NCI-H1417 treated with DMSO at 0.1 percent for 48 hours (cell line): ENCODE data around the gene ASB14.

Experiments used
- DNase-seq: peaks from one replicate; lab custom pipeline; 2025; lab: John Stamatoyannopoulos, UW

The ASB14 gene

DNA sequence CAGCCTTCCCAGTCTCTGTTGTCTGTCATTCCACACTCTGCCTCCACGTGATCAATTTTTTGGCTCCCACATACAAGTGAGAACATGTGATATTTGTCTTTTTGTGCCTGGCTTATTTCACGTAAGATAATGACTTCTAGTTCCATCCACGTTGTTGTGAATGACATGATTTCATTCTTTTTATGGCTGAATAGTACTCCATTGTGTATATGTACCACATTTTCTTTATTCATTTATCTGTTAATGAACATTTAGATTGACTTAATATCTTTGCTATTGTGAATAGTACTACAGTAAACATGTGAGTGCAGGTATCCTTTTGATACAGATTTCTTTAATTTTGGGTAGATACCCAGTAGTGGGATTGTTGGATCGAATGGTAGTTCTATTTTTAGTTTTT, 31.4 kb downstream of the ASB14 start:
- DNase-seq, result no peak

DNA sequence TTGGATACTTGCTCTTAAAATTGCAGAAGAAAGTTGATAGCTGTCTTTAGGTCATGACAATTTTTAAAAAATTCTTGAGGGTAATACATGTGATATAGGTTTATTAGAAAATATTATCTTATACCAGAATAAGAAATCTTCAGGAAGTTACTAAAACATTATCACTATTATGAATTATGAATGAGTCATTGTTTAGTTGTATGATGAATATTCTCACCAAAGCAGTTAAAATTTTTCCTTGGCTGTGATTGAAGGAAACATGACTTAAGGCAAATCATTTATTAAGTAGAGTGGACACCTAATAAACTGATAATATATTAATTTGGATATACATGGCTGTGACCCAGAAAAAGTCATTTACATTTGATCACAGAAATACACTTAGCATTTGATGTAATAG, 34.8 kb downstream of the ASB14 start:
- no peak for DNase-seq

DNA sequence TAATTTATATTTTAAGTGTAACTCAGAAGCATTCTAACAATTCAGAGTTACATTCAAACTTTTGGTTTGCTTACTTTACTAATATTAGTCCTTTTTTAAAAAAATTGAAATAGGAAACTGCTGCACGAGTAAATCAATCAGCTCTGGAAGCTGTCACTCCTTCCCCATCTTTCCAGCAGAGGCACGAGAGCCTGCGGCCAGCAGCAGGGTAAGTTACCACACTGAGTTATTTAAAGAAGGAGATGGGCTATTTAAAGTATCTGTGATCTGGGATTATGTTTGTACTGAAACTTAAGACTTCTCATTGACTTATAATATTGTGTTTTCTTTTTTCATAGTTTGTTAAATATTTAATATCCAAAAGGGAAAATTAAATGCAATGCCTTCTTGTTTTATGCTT, 35.6 kb downstream of the ASB14 start:
- DNase-seq, result no peak

DNA sequence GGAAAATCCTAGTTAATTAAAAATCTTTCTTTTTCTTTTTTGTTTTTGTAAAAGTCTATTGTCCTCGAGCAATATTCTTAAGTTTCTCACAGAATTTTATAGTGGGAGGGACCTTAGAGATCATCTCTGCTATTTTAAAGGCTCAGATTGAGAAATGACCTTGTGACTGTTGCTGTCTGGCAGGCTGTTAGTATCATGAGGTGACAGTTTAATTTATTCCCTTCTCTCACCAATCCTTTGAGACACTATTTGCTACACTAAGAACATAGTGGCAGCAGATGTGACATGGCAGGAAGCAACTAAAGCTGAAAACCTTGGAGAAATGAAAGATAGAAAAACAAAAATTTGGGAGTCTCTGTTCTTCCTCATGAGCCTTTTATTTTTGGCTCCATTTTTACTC, 40.1 kb downstream of the ASB14 start:
- no peak for DNase-seq

DNA sequence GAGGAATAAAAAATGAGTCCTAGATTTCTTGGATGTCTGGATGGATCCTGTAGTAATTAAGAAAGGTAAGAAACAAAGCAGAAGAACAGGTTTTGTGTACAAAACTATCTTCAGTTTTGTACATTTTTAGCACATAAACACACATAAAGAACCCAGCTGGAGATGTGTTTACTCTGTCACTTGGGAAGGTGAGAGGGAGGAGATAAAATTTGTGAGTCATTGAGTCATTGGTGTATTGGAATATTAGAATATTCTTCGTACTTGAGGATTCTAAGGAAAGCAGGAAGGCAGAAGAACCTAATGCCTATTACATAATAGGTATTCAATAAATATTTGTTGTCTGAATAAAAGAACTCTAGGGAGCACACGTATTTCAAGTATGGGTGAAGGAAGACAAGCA, 47.5 kb downstream of the ASB14 start:
- no peak for DNase-seq

DNA sequence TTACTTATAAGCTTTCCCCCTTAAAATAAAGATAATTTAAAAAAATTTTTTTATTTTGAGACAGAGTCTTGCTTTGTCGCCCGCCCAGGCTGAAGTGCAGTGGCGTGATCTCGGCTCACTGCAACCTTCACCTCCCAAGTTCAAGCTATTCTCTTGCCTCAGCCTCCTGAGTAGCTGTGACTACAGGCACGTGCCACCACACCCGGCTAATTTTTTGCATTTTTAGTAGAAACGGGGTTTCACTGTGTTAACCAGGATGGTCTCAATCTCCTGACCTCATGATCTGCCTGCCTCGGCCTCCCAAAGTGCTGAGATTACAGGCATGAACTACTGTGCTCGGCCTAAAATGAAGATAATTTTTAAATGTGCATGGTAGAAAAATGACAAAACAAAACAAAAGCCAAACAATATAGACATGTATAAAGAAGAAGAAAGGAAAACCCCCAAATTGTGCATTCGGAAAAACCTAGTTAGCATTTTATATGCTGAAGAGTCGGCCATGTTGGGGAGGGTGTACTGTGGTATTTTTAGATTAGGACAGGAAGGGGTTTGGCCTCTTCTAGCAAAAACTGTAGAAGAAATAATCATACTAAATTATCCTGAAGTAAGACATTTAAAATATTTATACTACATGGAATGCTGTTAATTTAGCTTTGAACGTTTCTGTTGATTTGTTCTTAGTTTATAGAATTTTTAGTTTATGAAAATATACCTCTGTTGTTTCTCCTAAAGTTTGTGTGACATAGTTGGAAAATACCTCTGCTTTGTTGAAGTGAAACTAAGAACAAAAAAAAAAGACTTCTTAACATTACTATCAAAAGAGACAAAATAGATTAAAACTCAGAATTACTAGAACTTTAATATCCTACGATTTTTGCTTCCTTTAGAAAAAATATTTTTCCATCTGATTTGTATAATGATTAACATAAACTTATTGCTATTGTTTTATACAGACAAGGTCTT, 57.6 kb downstream of the ASB14 start:
- no peak for DNase-seq

DNA sequence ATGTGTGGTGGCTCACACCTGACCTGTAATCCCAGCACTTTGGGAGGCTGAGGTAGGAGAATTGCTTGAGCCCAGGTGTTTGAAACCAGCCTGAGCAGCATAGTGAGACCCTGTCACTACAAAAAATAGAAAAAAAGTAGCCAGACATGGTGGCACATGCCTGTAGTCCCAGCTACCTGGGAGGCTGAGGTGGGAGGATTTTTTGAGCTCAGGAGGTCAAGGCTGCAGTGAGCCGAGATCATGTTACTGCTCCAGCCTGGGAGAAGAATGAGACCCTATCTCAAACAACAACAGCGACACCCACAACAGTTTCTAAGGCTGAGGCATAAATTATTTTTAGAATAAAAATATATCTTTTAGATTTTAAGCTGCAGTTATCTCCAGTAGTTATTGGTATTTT, 58.7 kb downstream of the ASB14 start:
- DNase-seq, result no peak

DNA sequence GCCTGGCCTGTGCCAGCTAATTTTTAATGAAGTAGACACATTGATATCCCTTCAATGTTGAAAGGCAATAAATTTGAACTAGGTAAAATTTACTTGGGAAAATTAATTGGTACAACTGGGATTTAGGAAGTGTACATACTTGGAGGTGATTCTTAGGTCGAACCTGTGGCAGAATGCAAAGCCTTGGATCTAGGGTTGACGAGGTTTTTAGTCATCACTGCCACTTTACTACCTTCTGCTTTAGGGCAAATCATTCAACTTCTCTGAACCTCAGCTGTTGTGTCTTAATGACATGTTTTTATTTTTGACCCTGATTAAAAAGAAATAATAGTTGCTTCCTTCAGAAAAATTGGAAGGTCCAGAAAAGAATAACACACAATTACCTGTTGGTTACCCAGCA, 62.5 kb downstream of the ASB14 start:
- DNase-seq, result no peak

DNA sequence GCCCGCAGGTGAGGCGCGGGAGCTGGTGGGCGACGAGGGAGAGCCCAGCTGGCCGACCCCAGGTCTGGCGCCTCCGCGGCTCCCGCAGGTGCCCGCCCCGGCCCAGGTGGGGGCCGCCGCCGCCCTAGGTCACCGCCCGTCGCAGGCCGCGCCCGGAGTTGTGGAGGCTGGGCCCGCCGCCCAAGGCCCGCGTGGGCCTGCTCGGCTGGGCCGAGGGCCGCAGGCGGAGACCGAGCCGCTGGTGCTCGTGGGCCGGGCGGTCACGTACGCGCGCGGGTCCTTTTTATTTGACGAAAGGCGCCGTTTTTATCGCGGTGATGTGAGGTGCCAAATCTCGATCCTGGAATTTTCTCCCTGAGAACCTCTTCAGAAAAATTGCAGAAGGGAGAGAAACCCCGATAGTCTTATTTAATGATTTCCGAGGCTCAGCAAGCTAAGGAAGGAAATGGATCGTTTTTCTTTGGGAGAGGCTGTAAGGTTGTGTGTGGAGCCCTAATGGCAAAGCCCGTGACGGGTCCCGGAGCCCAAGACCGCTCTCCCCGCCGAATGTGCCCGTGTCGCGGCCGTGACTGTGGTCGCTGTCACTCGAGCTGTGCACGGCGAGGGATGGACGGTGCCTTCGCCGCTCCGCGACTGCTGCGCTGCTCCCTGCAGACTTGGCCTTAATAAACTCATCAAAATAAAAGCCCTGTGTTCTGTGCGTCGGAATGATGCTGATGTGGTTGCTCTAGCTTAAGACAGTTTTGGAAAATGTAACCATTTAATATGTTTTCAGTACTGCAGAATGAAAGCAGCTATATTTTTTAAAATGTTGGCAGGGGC, 64.3 kb downstream of the ASB14 start:
- DNase-seq, result no peak

DNA sequence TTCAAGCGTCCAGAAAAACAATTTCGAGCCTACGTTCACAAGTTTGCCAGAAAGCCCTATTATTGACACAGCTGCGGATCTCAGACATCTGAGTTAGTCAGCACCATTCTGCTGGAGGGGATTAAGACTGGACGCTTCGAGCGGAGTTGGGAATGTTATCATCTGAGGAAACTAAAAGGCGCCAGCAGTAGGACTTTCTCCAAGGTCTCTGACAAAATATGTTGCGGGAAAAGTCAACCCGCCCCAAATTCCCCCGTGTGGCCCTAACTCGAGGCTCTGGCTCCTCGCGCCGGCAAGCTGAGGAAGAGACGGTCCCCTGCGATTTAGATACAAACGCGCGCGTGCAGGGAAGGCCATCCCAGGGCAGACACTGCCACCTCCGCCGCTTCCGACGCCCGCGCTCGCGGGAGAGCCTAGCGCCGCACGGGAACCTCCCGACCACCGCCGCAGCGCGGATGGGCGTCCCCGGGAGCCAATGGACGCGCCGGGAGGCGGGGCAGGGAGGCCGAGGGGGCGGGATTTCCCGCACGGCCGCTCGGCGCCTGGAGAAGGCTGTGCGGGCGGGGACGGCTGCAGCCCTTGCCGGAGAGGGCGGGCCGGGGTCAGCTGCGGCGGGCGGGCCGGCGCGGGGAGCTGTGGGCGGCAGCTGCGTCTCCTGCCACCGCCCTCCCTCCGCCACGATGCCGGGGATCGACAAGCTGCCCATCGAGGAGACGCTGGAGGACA, 65.1 kb downstream of the ASB14 start, which contains the start of gene APPL1:
TSS of gene APPL1 (plus strand) at position 526 of the 726 bp plus-strand sequence. CDS start at position 681, 155 bp downstream.
- DNase-seq, result no peak

DNA sequence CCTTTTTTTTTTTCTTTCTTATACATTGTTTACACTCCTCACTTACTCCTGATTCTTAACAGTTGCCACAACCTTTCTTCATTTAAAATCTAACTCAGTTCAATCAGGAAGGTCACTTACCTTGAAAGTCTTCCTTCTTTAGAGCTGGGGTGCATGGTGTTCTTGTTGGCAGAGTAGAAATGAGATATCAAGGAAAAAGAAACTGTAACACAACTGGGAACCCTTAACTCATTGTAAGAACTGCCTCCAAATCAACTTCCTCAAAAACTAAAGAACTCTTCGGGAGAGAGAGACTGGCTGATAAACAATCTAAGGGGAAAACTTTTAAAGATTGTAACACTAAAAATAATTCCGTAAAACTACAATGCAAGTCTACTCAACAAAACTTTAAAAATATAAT, 66.3 kb downstream of the ASB14 start:
- no peak for DNase-seq

DNA sequence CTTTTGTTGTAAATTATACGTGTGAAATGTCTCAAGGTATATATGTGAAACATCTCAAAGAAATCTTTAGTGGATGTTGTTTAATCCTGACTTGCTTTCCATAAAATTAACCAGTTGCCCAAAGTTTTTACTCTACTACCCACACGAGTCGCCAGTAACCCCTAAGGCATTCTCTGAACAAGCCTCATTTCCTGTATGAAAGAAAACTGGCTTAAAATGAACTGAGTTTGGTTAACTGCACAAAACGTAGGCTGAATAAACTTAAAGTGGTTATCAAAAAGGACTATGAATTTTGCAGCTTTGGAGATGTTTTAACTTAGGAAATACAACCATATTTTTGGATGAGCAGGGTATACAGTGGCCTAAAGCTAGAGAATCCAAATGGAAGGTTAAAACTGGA, 67.6 kb downstream of the ASB14 start:
- DNase-seq, result no peak

DNA sequence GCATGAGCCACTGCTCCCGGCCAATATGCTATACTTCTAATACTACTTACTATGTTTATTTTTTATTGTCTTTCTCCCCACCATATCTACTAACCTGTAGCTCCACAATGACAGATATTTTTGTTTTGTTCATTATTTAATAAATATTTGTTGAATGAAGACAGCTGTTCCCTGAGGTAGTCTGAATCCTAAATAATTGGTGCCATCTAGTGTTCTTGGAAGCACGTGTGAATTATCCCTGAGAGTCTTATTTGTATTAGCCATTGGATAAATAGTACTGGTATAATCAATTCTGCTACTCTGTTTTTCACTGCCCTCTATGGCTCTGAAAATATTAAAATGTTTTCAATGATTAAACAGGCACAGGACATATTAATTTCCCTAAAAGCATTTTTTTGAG, 70.6 kb downstream of the ASB14 start:
- DNase-seq, result no peak
